Measurements from ENCODE around the gene TEX28. TPM values are rescaled to one million over a fixed set of nuclear protein-coding genes. Genes with fewer than 3 reads are reported as not detected.

Gene TEX28
- not detected in 2 replicates for total RNA-seq

DNA sequence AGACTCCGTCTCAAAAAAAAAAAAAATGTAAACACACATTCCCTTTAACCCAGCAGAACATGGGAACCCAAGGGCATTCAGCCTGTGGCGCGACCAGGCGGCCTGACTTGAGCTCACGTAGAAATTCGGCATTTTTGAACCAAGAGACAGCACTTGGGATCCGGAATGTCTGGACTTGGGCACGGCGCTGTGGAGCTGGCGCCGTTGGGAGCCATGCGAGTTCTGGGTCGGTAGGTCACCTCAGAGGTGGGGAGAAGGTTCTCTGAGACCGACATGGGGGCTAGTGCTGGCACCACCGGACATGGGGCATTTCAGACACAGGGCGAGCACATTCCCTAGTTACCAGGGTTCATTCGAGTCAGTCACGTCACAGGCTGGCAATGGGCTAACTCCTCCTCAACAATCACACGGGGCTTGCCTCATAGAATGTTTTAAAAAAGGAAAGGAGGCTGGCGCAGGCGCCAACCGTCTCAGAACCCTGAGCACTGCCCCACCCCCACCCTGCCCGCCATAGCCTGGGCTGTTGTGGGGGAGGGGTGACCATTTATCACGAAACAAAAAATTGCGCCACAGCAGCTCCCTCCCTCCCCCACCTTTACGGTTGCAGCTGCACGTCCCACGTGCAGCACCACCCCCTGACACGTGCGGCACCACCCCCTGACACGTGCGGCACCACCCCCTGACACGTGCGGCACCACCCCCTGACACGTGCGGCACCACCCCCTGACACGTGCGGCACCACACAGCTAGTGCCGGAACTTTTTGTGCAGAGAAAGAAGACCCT is at the start of gene TEX28:
Gene TEX28 (minus strand): TSS at position 334 of the 784 bp plus-strand sequence. CDS start 3,007 bp downstream, outside the sequence.

GRCh38 chrX:154295664-154296310 is 863 bp upstream of the TEX28 start, which contains the start of gene TKTL1:
TSS of gene TKTL1 (plus strand) at chrX:154295795. CDS start at chrX:154295860, 65 bp downstream.

GRCh38 chrX:154257282-154257681 is 37.6 kb downstream of the TEX28 start, which contains the start of gene OPN1MW3:
TSS of gene OPN1MW3 (plus strand) at chrX:154257582. CDS start at chrX:154257620, 38 bp downstream.

Other genes with a start within 250 kb of the TEX28 start
- gene MECP2, start 197.4 kb downstream of the TEX28 start, total RNA-seq = 25.0 and 25.8 TPM in 2 replicates
- gene OPN1LW, start 150.9 kb downstream of the TEX28 start, total RNA-seq = not detected in 2 replicates
- gene OPN1MW, start 112.5 kb downstream of the TEX28 start, total RNA-seq = not detected in 2 replicates
- not detected in 2 replicates for gene OPN1MW2, start 75.4 kb downstream of the TEX28 start, total RNA-seq
- not detected in 2 replicates for gene OPN1MW3, start 37.5 kb downstream of the TEX28 start, total RNA-seq
- gene TKTL1, start 671 bp upstream of the TEX28 start, total RNA-seq = not detected in 2 replicates
- gene FLNA, start 79.5 kb upstream of the TEX28 start, total RNA-seq = 3,803 and 5,191 TPM in 2 replicates
- gene EMD, start 84.2 kb upstream of the TEX28 start, total RNA-seq = 22.8 and 26.8 TPM in 2 replicates
- 2,018 and 2,028 TPM in 2 replicates for gene RPL10, start 103.3 kb upstream of the TEX28 start, total RNA-seq
- gene DNASE1L1, start 114.1 kb upstream of the TEX28 start, total RNA-seq = 98.5 and 178 TPM in 2 replicates
- 15.4 and 26.4 TPM in 2 replicates for gene TAFAZZIN, start 116.4 kb upstream of the TEX28 start, total RNA-seq
- gene ATP6AP1, start 133.6 kb upstream of the TEX28 start, total RNA-seq = 145 and 172 TPM in 2 replicates
- gene GDI1, start 142.0 kb upstream of the TEX28 start, total RNA-seq = 96.4 and 118 TPM in 2 replicates
- gene FAM50A, start 149.0 kb upstream of the TEX28 start, total RNA-seq = 59.5 and 85.8 TPM in 2 replicates
- 58.3 and 68.4 TPM in 2 replicates for gene PLXNA3, start 163.2 kb upstream of the TEX28 start, total RNA-seq
- gene LAGE3, start 184.2 kb upstream of the TEX28 start, total RNA-seq = 16.6 and 20.3 TPM in 2 replicates
- gene UBL4A, start 191.5 kb upstream of the TEX28 start, total RNA-seq = 40.3 and 61.6 TPM in 2 replicates
- gene SLC10A3, start 195.5 kb upstream of the TEX28 start, total RNA-seq = 37.0 and 46.7 TPM in 2 replicates
- gene FAM3A, start 221.1 kb upstream of the TEX28 start, total RNA-seq = 43.3 and 52.2 TPM in 2 replicates

Data from smooth muscle cell of the pulmonary artery (primary cell).